Gastrocnemius medialis (tissue), 4 donors: ENCODE data around the gene OCA2. TPM values are rescaled to one million over a fixed set of nuclear protein-coding genes. Genes with fewer than 3 reads are reported as not detected.

ENCODE experiments used
- ATAC-seq, 2 donors: fragments of 150-250 bp; one replicate each; pipeline ENCODE4 v1.9.1; 2016
- DNase-seq, 2 donors: peaks; one replicate each; pipeline ENCODE4 v3.0.0-alpha.2; 2019
- H3K27ac ChIP-seq, 4 donors: fragments of 200-600 bp; sonication (generic); 1 replicate in 1 of 4; 2 replicates in 3 of 4; pipeline ENCODE4 v1.5.1; 2016 to 2018; ENCODE audit warnings: mild to moderate bottlenecking in 2 of 4, moderate library complexity in 1 of 4
- H3K27me3 ChIP-seq, 3 donors: fragments of 200-600 bp; sonication (generic) in 2 of 3; 1 replicate in 1 of 3; 2 replicates in 2 of 3; pipeline versions ENCODE4 v1.5.1 to v1.6.0; 2016 to 2019; ENCODE audit warnings: mild to moderate bottlenecking in 1 of 3, moderate library complexity in 1 of 3
- H3K36me3 ChIP-seq, 2 donors: fragments of 200-600 bp; sonication (generic) in 1 of 2; one replicate each; pipeline ENCODE4 v1.5.1; 2017 to 2018
- H3K4me1 ChIP-seq, 2 donors: fragments of 200-600 bp; sonication (generic) in 1 of 2; one replicate each; pipeline ENCODE4 v1.5.1; 2016 to 2017; ENCODE audit warnings: mild to moderate bottlenecking in 2 of 2
- H3K4me3 ChIP-seq, 4 donors: fragments of 200-600 bp; sonication (generic) in 3 of 4; 1 replicate in 1 of 4; 2 replicates in 3 of 4; pipeline ENCODE4 v1.5.1; 2016 to 2019; ENCODE audit warnings: mild to moderate bottlenecking in 2 of 4
- H3K9me3 ChIP-seq, 3 donors: fragments of 200-600 bp; sonication (generic) in 2 of 3; 1 replicate in 1 of 3; 2 replicates in 2 of 3; pipeline ENCODE4 v1.5.1; 2016 to 2019
- POLR2A ChIP-seq, 2 donors: fragments of 450-650 bp; IDR thresholded peaks; one replicate each; pipeline ENCODE4 v1.6.1; 2017; ENCODE audit warnings: antibody characterized with exemption in 2 of 2, mild to moderate bottlenecking in 2 of 2, moderate library complexity in 2 of 2
- in situ Hi-C, 4 donors: fragments of 200-750 bp; cut with MboI; loops; one replicate each; pipeline versions ENCODE4 v1.15.0 to v1.8.0; 2017; ENCODE audit warnings: low sequenced_read_pairs in 4 of 4
- intact Hi-C: fragments of 100-400 bp; cut with DNase I; formaldehyde crosslinking; loops from one replicate; pipeline ENCODE4 v1.15.1; 2023; ENCODE audit warnings: low total_unique reads
- total RNA-seq, 4 donors: library from RNA; depleted of rRNA; stranded (reverse); fragments of >200 nt; gene quantifications; one replicate each; pipeline versions ENCODE4 v1.1.0 to v1.2.3, GENCODE V29; 2016
- TF ChIP-seq, protein P1 (sequence below), 5 experiments: fragments of 450-650 bp in 3 of 5; fragments of 200-600 bp in 2 of 5; sonication (generic) in 2 of 5; IDR thresholded peaks in 4 of 5; conservative IDR thresholded peaks in 1 of 5; 1 replicate in 4 of 5; 2 replicates in 1 of 5; pipeline ENCODE4 v1.5.1; 2016 to 2019; ENCODE audit warnings: antibody characterized with exemption in 5 of 5, mild to moderate bottlenecking in 3 of 5, moderate library complexity in 3 of 5

The OCA2 gene
- total RNA-seq, 4 donors from 2014 or later: 0.16 to 0.63 (median 0.41) TPM; not detected in 1

DNA sequence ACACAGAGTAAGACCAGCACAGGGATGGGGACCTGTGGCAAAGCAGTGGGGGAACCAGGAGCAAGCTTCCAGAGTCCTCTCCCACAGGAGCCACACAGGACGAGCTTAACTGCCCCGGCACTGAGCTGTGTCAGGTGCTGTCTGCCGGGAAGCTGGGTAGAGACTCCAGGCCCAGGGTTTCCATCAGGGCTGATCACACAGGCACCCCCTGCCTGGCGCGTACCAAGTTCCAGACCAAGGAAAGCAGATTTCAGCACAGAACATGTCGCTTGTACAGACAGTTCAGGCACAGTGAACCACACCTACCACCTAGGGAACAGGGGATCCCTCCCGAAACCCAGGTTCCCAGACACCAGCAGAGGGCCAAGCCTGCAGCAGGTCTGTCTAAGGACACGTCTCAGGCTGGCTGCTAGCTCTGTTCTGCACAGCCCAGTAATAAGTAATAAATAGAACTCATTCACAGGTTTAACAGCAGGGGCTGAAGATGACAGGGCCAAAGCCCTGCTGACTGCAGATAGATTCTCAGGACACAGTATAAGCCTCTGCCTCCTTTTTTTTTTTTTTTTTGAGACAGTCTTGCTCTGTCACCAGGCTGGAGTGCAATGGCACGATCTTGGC lies 30.2 kb upstream of the OCA2 start:
- in situ Hi-C loops (no loop called here), intact Hi-C loops (no loop called here)
- TF ChIP-seq, protein P1, sequence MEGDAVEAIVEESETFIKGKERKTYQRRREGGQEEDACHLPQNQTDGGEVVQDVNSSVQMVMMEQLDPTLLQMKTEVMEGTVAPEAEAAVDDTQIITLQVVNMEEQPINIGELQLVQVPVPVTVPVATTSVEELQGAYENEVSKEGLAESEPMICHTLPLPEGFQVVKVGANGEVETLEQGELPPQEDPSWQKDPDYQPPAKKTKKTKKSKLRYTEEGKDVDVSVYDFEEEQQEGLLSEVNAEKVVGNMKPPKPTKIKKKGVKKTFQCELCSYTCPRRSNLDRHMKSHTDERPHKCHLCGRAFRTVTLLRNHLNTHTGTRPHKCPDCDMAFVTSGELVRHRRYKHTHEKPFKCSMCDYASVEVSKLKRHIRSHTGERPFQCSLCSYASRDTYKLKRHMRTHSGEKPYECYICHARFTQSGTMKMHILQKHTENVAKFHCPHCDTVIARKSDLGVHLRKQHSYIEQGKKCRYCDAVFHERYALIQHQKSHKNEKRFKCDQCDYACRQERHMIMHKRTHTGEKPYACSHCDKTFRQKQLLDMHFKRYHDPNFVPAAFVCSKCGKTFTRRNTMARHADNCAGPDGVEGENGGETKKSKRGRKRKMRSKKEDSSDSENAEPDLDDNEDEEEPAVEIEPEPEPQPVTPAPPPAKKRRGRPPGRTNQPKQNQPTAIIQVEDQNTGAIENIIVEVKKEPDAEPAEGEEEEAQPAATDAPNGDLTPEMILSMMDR (IDR thresholded peaks at IDR 0.05 in 4 of 5, conservative IDR thresholded peaks at IDR 0.05 in 1 of 5): no peak
- no peak for TF ChIP-seq POLR2A (IDR thresholded peaks at IDR 0.05)
- Histone ChIP-seq H3K36me3 (peaks cover 0 to 33% of the 10 kb centered on the region in 2 donors), H3K9me3 (no peaks in the 10 kb centered on the region), H3K27me3 (no peaks in the 10 kb centered on the region), H3K27ac (no peak overlapping the region), H3K4me1 (no peaks in the 10 kb centered on the region), H3K4me3 (no peak overlapping the region)
- no peak for DNase-seq
- no peak for ATAC-seq

DNA sequence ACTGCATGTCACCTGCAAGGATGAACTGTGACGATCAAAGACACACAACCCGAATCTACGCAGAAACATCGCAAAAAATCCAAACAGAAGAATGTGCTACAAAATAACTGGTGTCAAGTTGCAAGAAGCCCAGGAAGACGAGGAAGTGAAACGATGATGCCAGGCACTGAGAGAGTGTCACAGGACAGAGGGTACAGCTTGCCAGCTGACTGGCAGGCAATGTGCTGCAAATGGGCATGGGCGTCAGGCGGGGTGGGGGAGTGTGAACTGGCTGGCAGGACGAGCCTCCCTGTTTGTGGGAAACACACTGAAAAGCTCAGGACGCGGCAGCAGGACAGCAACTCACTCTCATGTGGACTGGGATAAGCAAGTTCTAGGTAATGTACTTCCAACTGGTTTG lies 28.9 kb upstream of the OCA2 start:
- TF ChIP-seq, protein P1 (IDR thresholded peaks at IDR 0.05 in 4 of 5, conservative IDR thresholded peaks at IDR 0.05 in 1 of 5): no peak
- no peak for TF ChIP-seq POLR2A (IDR thresholded peaks at IDR 0.05)
- ATAC-seq (no peak), DNase-seq (peak; percentile 39 to 52)
- H3K4me1 ChIP-seq: no peaks in the 10 kb centered on the region
- no peak overlapping the region for H3K4me3 ChIP-seq
- intact Hi-C loops (no loop called here), in situ Hi-C loops (no loop called here)
- no peaks in the 10 kb centered on the region for H3K27me3 ChIP-seq
- H3K36me3 ChIP-seq: peaks cover 0 to 37% of the 10 kb centered on the region in 2 donors
- H3K9me3 ChIP-seq: no peaks in the 10 kb centered on the region
- H3K27ac ChIP-seq: no peak overlapping the region

DNA sequence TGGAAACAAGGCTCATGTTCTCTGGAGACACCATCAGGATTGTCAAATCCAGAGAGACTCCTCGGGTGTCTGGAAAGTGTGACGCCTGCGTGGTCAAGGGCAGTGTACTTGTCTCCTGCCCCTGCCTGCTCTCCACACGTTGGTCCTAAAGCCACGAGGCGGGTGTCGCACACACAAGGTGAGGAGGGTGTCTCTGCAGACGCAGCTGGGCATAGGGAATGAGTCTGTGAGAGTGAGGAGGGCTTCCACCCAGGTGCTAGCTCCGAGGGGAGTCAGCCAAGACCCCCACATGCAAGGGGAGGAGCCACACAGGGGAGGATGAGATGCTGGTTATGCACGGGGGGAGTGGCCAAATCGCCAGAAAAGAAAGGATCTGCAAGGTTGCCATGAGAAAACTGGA lies 27.9 kb upstream of the OCA2 start:
- H3K4me1 ChIP-seq: no peaks in the 10 kb centered on the region
- intact Hi-C loops (no loop called here), in situ Hi-C loops (no loop called here)
- ATAC-seq: no peak
- TF ChIP-seq, protein P1 (IDR thresholded peaks at IDR 0.05 in 4 of 5, conservative IDR thresholded peaks at IDR 0.05 in 1 of 5): no peak
- no peak for TF ChIP-seq POLR2A (IDR thresholded peaks at IDR 0.05)
- H3K36me3 ChIP-seq: peaks cover 0 to 37% of the 10 kb centered on the region in 2 donors
- no peak overlapping the region for H3K27ac ChIP-seq
- H3K27me3 ChIP-seq: no peaks in the 10 kb centered on the region
- DNase-seq: no peak
- no peak overlapping the region for H3K4me3 ChIP-seq
- H3K9me3 ChIP-seq: no peaks in the 10 kb centered on the region

DNA sequence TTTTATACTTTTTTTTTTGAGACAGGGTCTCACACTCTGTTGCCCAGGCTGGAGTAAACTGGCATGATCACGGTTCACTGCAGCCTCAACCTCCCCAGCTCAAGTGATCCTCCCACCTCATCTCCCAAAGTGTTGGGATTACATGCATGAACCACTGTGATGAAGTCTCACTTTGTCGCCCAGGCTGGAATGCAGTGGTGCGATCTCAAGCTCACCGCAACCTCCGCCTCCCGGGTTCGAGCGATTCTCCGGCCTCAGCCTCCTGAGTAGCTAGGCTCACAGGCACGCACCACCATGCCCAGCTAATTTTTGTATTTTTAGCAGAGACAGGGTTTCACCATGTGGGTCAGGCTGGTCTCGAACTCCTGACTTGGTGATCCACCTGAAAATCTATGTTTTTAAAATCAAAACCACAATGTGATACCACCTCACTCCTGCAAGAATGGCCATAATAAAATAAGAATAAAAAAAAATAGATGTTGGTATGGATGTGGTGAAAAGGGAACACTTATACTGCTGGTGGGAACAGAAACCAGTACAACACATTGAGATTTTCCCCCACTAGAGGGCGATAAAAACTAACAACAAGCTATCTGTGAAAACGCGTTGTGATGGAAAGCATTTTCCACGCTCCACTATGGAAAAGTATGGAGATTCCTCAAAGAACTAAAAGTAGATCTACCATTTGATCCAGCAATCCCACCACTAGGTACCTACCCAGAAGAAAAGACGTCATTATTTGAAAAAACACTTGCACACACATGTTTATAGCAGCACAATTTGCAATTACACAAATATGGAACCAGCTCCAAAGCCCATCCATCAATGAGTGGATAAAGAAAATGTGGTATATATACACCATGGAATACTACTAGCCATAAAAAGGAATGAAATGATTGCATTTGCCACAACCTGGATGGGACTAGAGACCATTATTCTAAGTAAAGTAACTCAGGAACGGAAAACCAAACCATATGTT lies 26.8 kb upstream of the OCA2 start:
- in situ Hi-C loops (no loop called here), intact Hi-C loops (no loop called here)
- DNase-seq (no peak), ATAC-seq (no peak)
- Histone ChIP-seq H3K9me3 (no peaks in the 10 kb centered on the region), H3K4me3 (no peak overlapping the region), H3K36me3 (peaks cover 0 to 31% of the 10 kb centered on the region in 2 donors), H3K4me1 (no peaks in the 10 kb centered on the region), H3K27me3 (no peaks in the 10 kb centered on the region), H3K27ac (no peak overlapping the region)
- TF ChIP-seq, protein P1 (IDR thresholded peaks at IDR 0.05 in 4 of 5, conservative IDR thresholded peaks at IDR 0.05 in 1 of 5): peak in 3 of 5 experiments; percentile 29 to 62 (median 46)
- no peak for TF ChIP-seq POLR2A (IDR thresholded peaks at IDR 0.05)
